Keratinocyte (primary cell): Measurements from ENCODE around the gene HAND2.

ENCODE experiments used
- CTCF ChIP-seq, 3 experiments: IDR thresholded peaks in 1 of 3; conservative IDR thresholded peaks in 1 of 3; optimal IDR thresholded peaks in 1 of 3; 2 replicates in 2 of 3; 3 replicates in 1 of 3; pipeline versions ENCODE3 to v1.5.1; 2011; ENCODE audit warnings: low read length in 3 of 3, mild to moderate bottlenecking in 3 of 3, moderate library complexity in 2 of 3, control low read depth in 1 of 3, inconsistent platforms in 1 of 3; ENCODE audit not compliant: insufficient read depth in 2 of 3; ENCODE audit errors: extremely low read depth in 1 of 3
- EZH2 ChIP-seq: IDR thresholded peaks from one replicate; pipeline ENCODE4 v1.6.1; 2012; ENCODE audit warnings: inconsistent platforms, mild to moderate bottlenecking, low read length, moderate library complexity

- TF ChIP-seq EZH2 (no peak), CTCF (optimal IDR thresholded peaks at IDR 0.05 in 1 of 3, IDR thresholded peaks at IDR 0.05 in 1 of 3, conservative IDR thresholded peaks at IDR 0.05 in 1 of 3; ENCODE audit: extremely low read depth in 1 of 3, insufficient read depth in 2 of 3, low read length in 3 of 3) (no peak)
These were observed 53.0 kb downstream of the HAND2 start for GRCh38 chr4:173477016-173477415.
